Measurements from ENCODE around the gene HSPA8. TPM values are rescaled to one million over a fixed set of nuclear protein-coding genes. Genes with fewer than 3 reads are reported as not detected.

HSPA8 gene
- total and polyA plus RNA-seq, 2 experiments from 2014 or later: 708 to 2,414 TPM

- Histone ChIP-seq H3K4me2 (ENCODE audit: unreplicated experiment) (no peak overlapping the region), H3K9me3 (ENCODE audit: low read depth) (no peaks in the 10 kb centered on the region), H4K20me1 (ENCODE audit: insufficient read depth) (no peaks in the 10 kb centered on the region), H3K4me3 (no peak overlapping the region), H3K9ac (no peak overlapping the region), H3K9me2 (ENCODE audit: insufficient read depth) (no peaks in the 10 kb centered on the region), H3K79me2 (ENCODE audit: insufficient read depth) (no peaks in the 10 kb centered on the region), H2AFZ (no peak overlapping the region), H3K27ac (no peak overlapping the region), H3K36me3 (ENCODE audit: low read depth) (no peaks in the 10 kb centered on the region), H3K27me3 (replicated peaks; ENCODE audit: insufficient read depth) (no peaks in the 10 kb centered on the region), H3F3A (ENCODE audit: insufficient read depth) (no peaks in the 10 kb centered on the region), H3K4me1 (ENCODE audit: insufficient read depth) (no peaks in the 10 kb centered on the region)
- WGBS, 2 experiments (ENCODE audit: low coverage in 1 of 2, low lambda C conversion rate in 2 of 2, missing lambda C conversion rate in 2 of 2): 100% methylated on average over 1 of the region's 1 CpG
- in situ Hi-C loops (cut with MboI): no loop called here
- TF ChIP-seq EZH2phosphoT487 (IDR thresholded peaks at IDR 0.05; ENCODE audit: insufficient read depth, low read depth): no peak
- TF ChIP-seq EZH2 (IDR thresholded peaks at IDR 0.05; ENCODE audit: insufficient read depth, poor library complexity, severe bottlenecking): no peak
- DNase-seq: no peak
These were observed 16.8 kb downstream of the HSPA8 start for GRCh38 chr11:123045101-123045500.

DNA sequence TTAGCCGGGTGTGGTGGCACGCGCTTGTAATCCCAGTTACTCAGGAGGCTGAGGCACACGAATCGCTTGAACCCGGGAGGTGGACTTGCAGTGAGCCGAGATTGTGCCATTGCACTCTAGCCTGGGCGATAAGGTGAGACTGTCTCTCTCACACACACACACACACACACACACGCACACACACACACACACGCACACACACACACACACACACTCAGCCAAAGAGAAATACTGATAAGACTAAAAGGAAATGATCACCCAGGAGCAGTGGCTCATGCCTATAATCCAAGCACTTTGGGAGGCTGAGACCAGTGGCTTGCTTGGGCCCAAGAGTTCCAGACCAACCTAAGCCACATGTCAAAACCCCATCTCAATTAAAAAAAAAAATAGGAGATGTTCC, 20.8 kb downstream of the HSPA8 start:
- Histone ChIP-seq H3K4me1 (ENCODE audit: insufficient read depth) (no peaks in the 10 kb centered on the region), H2AFZ (no peak overlapping the region), H3K9me2 (ENCODE audit: insufficient read depth) (no peaks in the 10 kb centered on the region), H3K36me3 (ENCODE audit: low read depth) (no peaks in the 10 kb centered on the region), H3K9ac (no peak overlapping the region), H3K9me3 (ENCODE audit: low read depth) (no peaks in the 10 kb centered on the region), H4K20me1 (ENCODE audit: insufficient read depth) (no peaks in the 10 kb centered on the region), H3K27ac (no peak overlapping the region), H3K4me2 (ENCODE audit: unreplicated experiment) (no peak overlapping the region), H3F3A (ENCODE audit: insufficient read depth) (no peaks in the 10 kb centered on the region), H3K79me2 (ENCODE audit: insufficient read depth) (no peaks in the 10 kb centered on the region), H3K27me3 (replicated peaks; ENCODE audit: insufficient read depth) (no peaks in the 10 kb centered on the region), H3K4me3 (no peak overlapping the region)
- in situ Hi-C loops (cut with MboI): no loop called here
- WGBS, 2 experiments (ENCODE audit: low coverage in 1 of 2, low lambda C conversion rate in 2 of 2, missing lambda C conversion rate in 2 of 2): 96% methylated on average over 9 to 10 of the region's 10 CpGs
- no peak for DNase-seq
- no peak for TF ChIP-seq EZH2phosphoT487 (IDR thresholded peaks at IDR 0.05; ENCODE audit: insufficient read depth, low read depth)
- no peak for TF ChIP-seq EZH2 (IDR thresholded peaks at IDR 0.05; ENCODE audit: insufficient read depth, poor library complexity, severe bottlenecking)

- in situ Hi-C loops (cut with MboI): no loop called here
- peak; percentile 25 for DNase-seq
- H4K20me1 ChIP-seq (ENCODE audit: insufficient read depth): no peaks in the 10 kb centered on the region
- H3K27me3 ChIP-seq (replicated peaks; ENCODE audit: insufficient read depth): no peaks in the 10 kb centered on the region
- 62 to 65% methylated on average over 11 of the region's 11 CpGs for WGBS, 2 experiments (ENCODE audit: low coverage in 1 of 2, low lambda C conversion rate in 2 of 2, missing lambda C conversion rate in 2 of 2)
- no peak overlapping the region for H2AFZ ChIP-seq
- no peaks in the 10 kb centered on the region for H3K4me1 ChIP-seq (ENCODE audit: insufficient read depth)
- TF ChIP-seq EZH2phosphoT487 (IDR thresholded peaks at IDR 0.05; ENCODE audit: insufficient read depth, low read depth) (no peak), EZH2 (IDR thresholded peaks at IDR 0.05; ENCODE audit: insufficient read depth, poor library complexity, severe bottlenecking) (no peak)
- no peaks in the 10 kb centered on the region for H3K36me3 ChIP-seq (ENCODE audit: low read depth)
- H3K9me2 ChIP-seq (ENCODE audit: insufficient read depth): no peaks in the 10 kb centered on the region
- no peaks in the 10 kb centered on the region for H3K9me3 ChIP-seq (ENCODE audit: low read depth)
- no peaks in the 10 kb centered on the region for H3F3A ChIP-seq (ENCODE audit: insufficient read depth)
- no peak overlapping the region for H3K4me2 ChIP-seq (ENCODE audit: unreplicated experiment)
- H3K79me2 ChIP-seq (ENCODE audit: insufficient read depth): no peaks in the 10 kb centered on the region
- H3K4me3 ChIP-seq: no peak overlapping the region
- H3K9ac ChIP-seq: no peak overlapping the region
- no peak overlapping the region for H3K27ac ChIP-seq
These were observed 21.9 kb downstream of the HSPA8 start for GRCh38 chr11:123040111-123040432.

DNA sequence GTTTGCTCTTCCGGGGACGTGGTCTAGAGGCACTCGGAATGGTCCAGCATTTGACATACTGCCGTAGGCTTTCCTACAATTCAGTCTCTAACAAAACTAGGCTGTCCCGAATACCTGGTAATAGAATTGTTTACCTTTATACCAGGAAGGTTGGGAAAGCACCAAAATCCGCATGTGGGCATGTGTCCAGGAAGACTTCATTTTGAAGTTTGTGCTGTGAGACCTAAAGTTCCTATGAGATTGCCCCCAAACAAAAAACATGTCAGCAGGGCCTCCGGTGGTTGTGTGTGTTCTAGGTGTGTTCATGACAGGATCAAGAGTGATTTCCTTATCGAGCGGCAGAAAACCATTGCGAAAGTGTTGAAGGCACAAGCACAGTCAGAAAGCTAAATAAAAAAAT, 26.1 kb downstream of the HSPA8 start:
- WGBS, 2 experiments (ENCODE audit: low coverage in 1 of 2, low lambda C conversion rate in 2 of 2, missing lambda C conversion rate in 2 of 2): 79 to 89% methylated on average over 10 of the region's 10 CpGs
- TF ChIP-seq EZH2 (IDR thresholded peaks at IDR 0.05; ENCODE audit: insufficient read depth, poor library complexity, severe bottlenecking) (no peak), EZH2phosphoT487 (IDR thresholded peaks at IDR 0.05; ENCODE audit: insufficient read depth, low read depth) (no peak)
- no peaks in the 10 kb centered on the region for H3F3A ChIP-seq (ENCODE audit: insufficient read depth)
- in situ Hi-C loops (cut with MboI): no loop called here
- no peak overlapping the region for H3K4me3 ChIP-seq
- no peaks in the 10 kb centered on the region for H3K4me1 ChIP-seq (ENCODE audit: insufficient read depth)
- no peaks in the 10 kb centered on the region for H3K79me2 ChIP-seq (ENCODE audit: insufficient read depth)
- H3K9me3 ChIP-seq (ENCODE audit: low read depth): no peaks in the 10 kb centered on the region
- H4K20me1 ChIP-seq (ENCODE audit: insufficient read depth): no peaks in the 10 kb centered on the region
- no peak for DNase-seq
- H3K36me3 ChIP-seq (ENCODE audit: low read depth): no peaks in the 10 kb centered on the region
- no peak overlapping the region for H2AFZ ChIP-seq
- no peaks in the 10 kb centered on the region for H3K9me2 ChIP-seq (ENCODE audit: insufficient read depth)
- H3K27me3 ChIP-seq (replicated peaks; ENCODE audit: insufficient read depth): no peaks in the 10 kb centered on the region
- no peak overlapping the region for H3K4me2 ChIP-seq (ENCODE audit: unreplicated experiment)
- H3K27ac ChIP-seq: no peak overlapping the region
- no peak overlapping the region for H3K9ac ChIP-seq

GRCh38 chr11:123034597-123034996, 27.3 kb downstream of the HSPA8 start:
- TF ChIP-seq EZH2 (IDR thresholded peaks at IDR 0.05; ENCODE audit: insufficient read depth, poor library complexity, severe bottlenecking) (no peak), EZH2phosphoT487 (IDR thresholded peaks at IDR 0.05; ENCODE audit: insufficient read depth, low read depth) (no peak)
- H3K36me3 ChIP-seq (ENCODE audit: low read depth): no peaks in the 10 kb centered on the region
- H3K4me1 ChIP-seq (ENCODE audit: insufficient read depth): no peaks in the 10 kb centered on the region
- H3K4me3 ChIP-seq: no peak overlapping the region
- H3K27ac ChIP-seq: no peak overlapping the region
- H2AFZ ChIP-seq: no peak overlapping the region
- in situ Hi-C loops (cut with MboI): no loop called here
- no peaks in the 10 kb centered on the region for H3K9me3 ChIP-seq (ENCODE audit: low read depth)
- no peak overlapping the region for H3K4me2 ChIP-seq (ENCODE audit: unreplicated experiment)
- no peaks in the 10 kb centered on the region for H3F3A ChIP-seq (ENCODE audit: insufficient read depth)
- H3K9ac ChIP-seq: no peak overlapping the region
- no peaks in the 10 kb centered on the region for H3K9me2 ChIP-seq (ENCODE audit: insufficient read depth)
- H4K20me1 ChIP-seq (ENCODE audit: insufficient read depth): no peaks in the 10 kb centered on the region
- no peaks in the 10 kb centered on the region for H3K79me2 ChIP-seq (ENCODE audit: insufficient read depth)
- no peaks in the 10 kb centered on the region for H3K27me3 ChIP-seq (replicated peaks; ENCODE audit: insufficient read depth)
- WGBS, 2 experiments (ENCODE audit: low coverage in 1 of 2, low lambda C conversion rate in 2 of 2, missing lambda C conversion rate in 2 of 2): 78 to 79% methylated on average over 6 of the region's 6 CpGs
- no peak for DNase-seq
